Endothelial cell of umbilical vein (primary cell): ENCODE results near the gene AKAP13.

Experiments used
- EZH2 ChIP-seq: IDR thresholded peaks from 2 replicates; pipeline ENCODE4 v1.6.1; 2012; ENCODE audit warnings: borderline replicate concordance, low read depth, mild to moderate bottlenecking, moderate library complexity, low read length, inconsistent platforms; ENCODE audit not compliant: severe bottlenecking
- FOS ChIP-seq: IDR thresholded peaks from 2 replicates; pipeline ENCODE4 v1.6.1; 2011; ENCODE audit warnings: mild to moderate bottlenecking, low read length, moderate library complexity, borderline replicate concordance; ENCODE audit not compliant: insufficient read depth
- GATA2 ChIP-seq: IDR thresholded peaks from 2 replicates; pipeline ENCODE4 v1.7.0; 2011; ENCODE audit warnings: low read depth, mild to moderate bottlenecking, moderate library complexity, mixed read lengths, low read length; ENCODE audit not compliant: insufficient read length, insufficient read depth
- JUN ChIP-seq: IDR thresholded peaks from 2 replicates; pipeline ENCODE4 v1.6.1; 2011; ENCODE audit warnings: borderline replicate concordance, low read depth; ENCODE audit not compliant: insufficient read length, insufficient read depth
- MAX ChIP-seq: IDR thresholded peaks from 2 replicates; pipeline ENCODE4 v1.6.1; 2011; ENCODE audit not compliant: insufficient read depth, insufficient read length
- MYC ChIP-seq: IDR thresholded peaks from one replicate; pipeline ENCODE4 v1.6.1; 2011; ENCODE audit warnings: mild to moderate bottlenecking, low read depth, low read length
- POLR2A ChIP-seq: IDR thresholded peaks from 2 replicates; pipeline ENCODE4 v1.6.1; 2012; ENCODE audit warnings: low read depth, mild to moderate bottlenecking, control low read depth, low read length
- POLR2AphosphoS5 ChIP-seq: IDR thresholded peaks from 2 replicates; pipeline ENCODE4 v1.6.1; 2012; ENCODE audit warnings: low read depth, mild to moderate bottlenecking, control low read depth, low read length, moderate library complexity; ENCODE audit not compliant: insufficient read depth
- TF ChIP-seq, protein P1 (sequence below), 2 donors: IDR thresholded peaks; 1 replicate in 1 of 2; 2 replicates in 1 of 2; pipeline ENCODE4 v1.5.1; 2011; ENCODE audit warnings: low read length in 2 of 2, mild to moderate bottlenecking in 2 of 2, moderate library complexity in 2 of 2, control low read depth in 1 of 2, inconsistent platforms in 1 of 2, low read depth in 1 of 2; ENCODE audit not compliant: insufficient read depth in 1 of 2; ENCODE audit errors: extremely low read depth in 1 of 2

GRCh38 chr15:85455891-85456290, 75.5 kb downstream of the AKAP13 start:
- TF ChIP-seq EZH2, result no peak
- TF ChIP-seq, protein P1, sequence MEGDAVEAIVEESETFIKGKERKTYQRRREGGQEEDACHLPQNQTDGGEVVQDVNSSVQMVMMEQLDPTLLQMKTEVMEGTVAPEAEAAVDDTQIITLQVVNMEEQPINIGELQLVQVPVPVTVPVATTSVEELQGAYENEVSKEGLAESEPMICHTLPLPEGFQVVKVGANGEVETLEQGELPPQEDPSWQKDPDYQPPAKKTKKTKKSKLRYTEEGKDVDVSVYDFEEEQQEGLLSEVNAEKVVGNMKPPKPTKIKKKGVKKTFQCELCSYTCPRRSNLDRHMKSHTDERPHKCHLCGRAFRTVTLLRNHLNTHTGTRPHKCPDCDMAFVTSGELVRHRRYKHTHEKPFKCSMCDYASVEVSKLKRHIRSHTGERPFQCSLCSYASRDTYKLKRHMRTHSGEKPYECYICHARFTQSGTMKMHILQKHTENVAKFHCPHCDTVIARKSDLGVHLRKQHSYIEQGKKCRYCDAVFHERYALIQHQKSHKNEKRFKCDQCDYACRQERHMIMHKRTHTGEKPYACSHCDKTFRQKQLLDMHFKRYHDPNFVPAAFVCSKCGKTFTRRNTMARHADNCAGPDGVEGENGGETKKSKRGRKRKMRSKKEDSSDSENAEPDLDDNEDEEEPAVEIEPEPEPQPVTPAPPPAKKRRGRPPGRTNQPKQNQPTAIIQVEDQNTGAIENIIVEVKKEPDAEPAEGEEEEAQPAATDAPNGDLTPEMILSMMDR (IDR thresholded peaks at IDR 0.05; ENCODE audit: extremely low read depth in 1 of 2, insufficient read depth in 1 of 2, low read depth in 1 of 2, low read length in 2 of 2), result no peak
- no peak for TF ChIP-seq FOS
- no peak for TF ChIP-seq MYC
- TF ChIP-seq POLR2A, result no peak
- no peak for TF ChIP-seq MAX
- TF ChIP-seq POLR2AphosphoS5, result no peak
- TF ChIP-seq JUN, result no peak
- no peak for TF ChIP-seq GATA2
